Ovary (tissue), 3 donors: ENCODE data around the gene TRIP4.

Experiments
- CTCF ChIP-seq, 3 donors: fragments of 450-650 bp in 2 of 3; fragments of 200-600 bp in 1 of 3; IDR thresholded peaks; one replicate each; pipeline versions ENCODE4 v1.5.1 to v1.8.0; 2016 to 2022; ENCODE audit warnings: antibody characterized with exemption in 3 of 3, mild to moderate bottlenecking in 1 of 3
- EP300 ChIP-seq: sonication (generic); formaldehyde crosslinking; IDR thresholded peaks from one replicate; pipeline ENCODE4 v1.6.1; 2017; ENCODE audit warnings: antibody characterized with exemption
- POLR2A ChIP-seq: fragments of 450-650 bp; IDR thresholded peaks from one replicate; pipeline ENCODE4 v1.6.1; 2017; ENCODE audit warnings: antibody characterized with exemption, mild to moderate bottlenecking, moderate library complexity
- donor health status: DM: no; HTN: no; CAD: no.

- no peak for TF ChIP-seq CTCF (IDR thresholded peaks at IDR 0.05)
- no peak for TF ChIP-seq EP300
- TF ChIP-seq POLR2A, result no peak
Measured at GRCh38 chr15:64381000-64381751, 6.5 kb upstream of the TRIP4 start, which contains the start of gene PCLAF.
